ENCODE results near the gene MATR3.
"Not testable (repeated sequence)": the region's sequence is repeated elsewhere in the genome, so short reads cannot be mapped to it uniquely, and the experiment has no call there.

Gene MATR3

DNA sequence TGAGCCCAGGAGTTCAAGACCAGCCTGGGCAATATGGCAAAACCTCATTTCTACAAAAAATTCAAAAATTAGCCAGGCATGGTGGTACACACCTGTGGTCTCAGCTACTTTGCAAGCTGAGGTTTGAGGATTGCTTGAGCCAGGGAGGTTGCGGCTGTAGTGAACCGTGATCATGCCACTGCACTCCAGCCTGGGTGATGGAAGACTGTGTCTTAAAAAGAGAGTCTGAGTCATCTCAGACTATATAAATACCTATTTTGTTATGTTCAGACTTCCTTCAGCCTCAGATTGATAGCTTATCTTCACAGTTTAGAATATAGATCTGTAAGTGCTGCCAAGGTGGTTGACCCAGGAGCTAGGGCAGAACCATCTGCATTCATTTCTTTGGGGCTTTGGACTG is 46.5 kb downstream of the MATR3 start:
- DNase-seq (ENCODE audit: insufficient read length, low spot score) (no peak), FAIRE-seq (no peak)
- no peak for TF ChIP-seq POLR2A (IDR thresholded peaks at IDR 0.05; ENCODE audit: low read depth, low read length)

DNA sequence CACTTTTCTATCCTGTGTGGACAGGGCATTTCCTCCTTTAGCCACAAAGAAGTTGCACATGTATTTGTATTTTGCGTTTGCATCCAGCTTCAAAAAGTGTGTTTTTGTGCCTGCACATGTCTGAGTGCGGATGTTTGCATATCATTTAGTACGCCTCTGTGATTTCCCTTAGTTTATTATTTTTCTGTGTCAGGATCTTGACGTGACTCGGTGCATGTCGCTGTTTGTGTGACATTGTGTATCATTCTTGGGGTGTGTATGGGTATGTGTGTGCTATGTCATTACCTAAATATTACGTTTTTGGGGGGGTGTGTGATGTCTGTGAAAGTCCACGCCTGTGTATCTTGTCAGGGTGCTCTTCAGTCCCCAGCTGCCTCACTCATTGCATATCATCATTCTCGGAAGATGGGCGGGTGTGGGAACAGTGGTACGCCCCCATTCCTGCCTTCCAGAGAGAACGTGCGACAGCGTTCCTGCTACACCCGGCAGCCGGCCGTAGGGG is 47.7 kb downstream of the MATR3 start:
- FAIRE-seq (no peak), DNase-seq (ENCODE audit: insufficient read length, low spot score) (no peak)
- no peak for TF ChIP-seq POLR2A (IDR thresholded peaks at IDR 0.05; ENCODE audit: low read depth, low read length)

DNA sequence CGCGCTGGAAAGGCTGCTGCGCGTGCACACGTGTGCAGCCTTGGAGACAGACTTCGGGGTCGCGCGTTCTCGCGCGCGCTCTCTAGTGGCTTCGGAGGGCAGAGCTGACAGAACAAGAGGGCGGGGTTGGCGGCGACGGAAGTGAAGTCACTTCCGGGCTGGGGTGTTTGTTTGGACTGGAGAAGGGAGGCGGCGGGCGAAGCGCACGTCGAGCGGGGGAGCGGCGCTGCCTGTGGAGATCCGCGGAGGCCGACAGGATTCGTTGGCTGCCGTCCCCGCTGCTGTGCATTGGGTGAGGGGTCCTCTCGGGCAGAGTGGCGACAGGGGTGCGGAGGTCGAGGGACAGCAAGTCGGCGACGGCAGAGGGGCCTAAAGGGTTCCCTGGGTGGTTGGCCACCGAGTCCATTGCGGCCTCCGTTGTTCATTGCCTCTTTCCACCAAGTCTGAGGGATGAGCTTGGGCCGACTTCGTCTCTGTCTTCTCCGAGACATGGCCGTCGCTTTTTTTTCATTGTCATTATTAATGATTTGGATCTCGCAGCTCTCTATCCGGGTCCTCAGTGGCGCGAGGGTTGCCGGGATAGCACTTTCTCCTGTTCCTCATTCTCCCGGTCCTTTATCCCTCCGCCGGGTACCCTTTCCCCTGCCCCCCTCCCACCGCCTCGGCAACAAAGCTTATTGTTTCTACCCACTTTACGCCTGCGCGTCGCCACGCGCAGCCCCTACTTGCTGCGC is 48.3 kb downstream of the MATR3 start, which contains the start of gene PAIP2:
Gene PAIP2, plus strand, starts transcription at position 166 of the 734 bp plus-strand sequence. CDS start 21,931 bp downstream, outside the sequence.
- TF ChIP-seq POLR2A (IDR thresholded peaks at IDR 0.05; ENCODE audit: low read depth, low read length) = peak; percentile 93
- FAIRE-seq = peak; percentile 78

DNA sequence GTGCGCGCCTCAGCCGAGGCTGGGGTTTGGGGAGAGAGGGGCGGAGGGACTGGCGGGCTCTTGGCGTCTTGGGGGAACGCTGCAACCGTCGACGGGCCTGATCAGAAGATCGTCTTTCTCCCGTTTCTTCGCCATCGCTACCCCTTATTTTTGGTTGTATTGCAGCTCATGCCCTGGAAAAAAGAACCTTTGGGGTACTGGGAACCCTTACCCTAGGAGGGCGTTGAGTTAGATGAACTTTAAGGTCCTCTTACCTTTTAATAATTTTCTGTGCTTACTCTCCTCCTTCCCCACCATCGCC is 48.8 kb downstream of the MATR3 start:
- TF ChIP-seq POLR2A (IDR thresholded peaks at IDR 0.05; ENCODE audit: low read depth, low read length) = peak; percentile 55
- DNase-seq (ENCODE audit: insufficient read length, low spot score) (no peak), FAIRE-seq (no peak)

More for the DNA sequence above, 48.3 kb downstream of the MATR3 start, which contains the start of gene PAIP2:
- DNase-seq (ENCODE audit: insufficient read length, low spot score) = peak; percentile 88

GRCh38 chr5:139343476-139343875 is 49.9 kb downstream of the MATR3 start:
- DNase-seq (ENCODE audit: insufficient read length, low spot score) = no peak
- no peak for FAIRE-seq
- no peak for TF ChIP-seq POLR2A (IDR thresholded peaks at IDR 0.05; ENCODE audit: low read depth, low read length)

- DNase-seq (ENCODE audit: insufficient read length, low spot score) (no peak), FAIRE-seq (no peak)
- TF ChIP-seq POLR2A (IDR thresholded peaks at IDR 0.05; ENCODE audit: low read depth, low read length) = no peak
Observed at GRCh38 chr5:139344177-139344576, 50.6 kb downstream of the MATR3 start.

GRCh38 chr5:139345442-139345841 is 51.9 kb downstream of the MATR3 start:
- not testable (repeated sequence) for DNase-seq (ENCODE audit: insufficient read length, low spot score); FAIRE-seq

GRCh38 chr5:139347863-139348262 is 54.3 kb downstream of the MATR3 start:
- DNase-seq (ENCODE audit: insufficient read length, low spot score) = not testable (repeated sequence)

GRCh38 chr5:139354186-139354585 is 60.6 kb downstream of the MATR3 start:
- DNase-seq (ENCODE audit: insufficient read length, low spot score) = no peak
- no peak for TF ChIP-seq POLR2A (IDR thresholded peaks at IDR 0.05; ENCODE audit: low read depth, low read length)
- FAIRE-seq = no peak

More at GRCh38 chr5:139347863-139348262, 54.3 kb downstream of the MATR3 start:
- not testable (repeated sequence) for FAIRE-seq

- DNase-seq (ENCODE audit: insufficient read length, low spot score); FAIRE-seq: not testable (repeated sequence)
Observed at GRCh38 chr5:139355900-139356299, 62.4 kb downstream of the MATR3 start.

GRCh38 chr5:139358064-139358463 is 64.5 kb downstream of the MATR3 start:
- no peak for FAIRE-seq
- DNase-seq (ENCODE audit: insufficient read length, low spot score) = no peak
- no peak for TF ChIP-seq POLR2A (IDR thresholded peaks at IDR 0.05; ENCODE audit: low read depth, low read length)

- TF ChIP-seq POLR2A (IDR thresholded peaks at IDR 0.05; ENCODE audit: low read depth, low read length) = no peak
- FAIRE-seq (no peak), DNase-seq (ENCODE audit: insufficient read length, low spot score) (no peak)
Observed at GRCh38 chr5:139360384-139360783, 66.8 kb downstream of the MATR3 start.

DNA sequence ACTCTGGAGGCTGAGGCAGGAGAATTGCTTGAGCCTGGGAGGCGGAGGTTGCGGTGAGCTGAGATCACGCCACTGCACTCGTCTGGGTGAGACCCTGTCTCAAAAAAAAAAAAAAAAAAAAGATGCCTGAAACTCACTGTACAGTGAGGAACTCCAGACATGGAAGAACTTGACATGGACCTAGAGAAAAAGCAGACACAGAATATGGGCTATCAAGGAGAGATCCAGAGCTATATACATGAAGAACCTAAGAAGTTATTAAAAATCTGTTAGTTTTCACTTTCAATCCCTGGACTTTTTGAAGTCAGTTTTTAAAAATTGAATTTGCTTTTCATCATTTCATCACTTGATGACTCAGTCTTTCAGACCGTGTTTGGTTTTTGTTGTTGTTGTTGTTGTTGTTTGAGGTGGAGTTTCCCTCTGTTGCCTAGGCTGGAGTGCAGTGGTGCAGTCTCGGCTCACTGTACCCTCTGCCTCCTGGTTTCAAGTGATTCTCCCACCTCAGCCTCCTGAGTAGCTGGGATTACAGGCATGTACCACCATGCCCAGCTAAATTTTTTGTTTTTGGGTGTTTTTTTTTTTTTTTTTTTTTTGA is 68.4 kb downstream of the MATR3 start:
- no peak for FAIRE-seq
- no peak for TF ChIP-seq POLR2A (IDR thresholded peaks at IDR 0.05; ENCODE audit: low read depth, low read length)
- DNase-seq (ENCODE audit: insufficient read length, low spot score) = no peak

GRCh38 chr5:139363937-139364336 is 70.4 kb downstream of the MATR3 start:
- DNase-seq (ENCODE audit: insufficient read length, low spot score) (no peak), FAIRE-seq (no peak)
- no peak for TF ChIP-seq POLR2A (IDR thresholded peaks at IDR 0.05; ENCODE audit: low read depth, low read length)

DNA sequence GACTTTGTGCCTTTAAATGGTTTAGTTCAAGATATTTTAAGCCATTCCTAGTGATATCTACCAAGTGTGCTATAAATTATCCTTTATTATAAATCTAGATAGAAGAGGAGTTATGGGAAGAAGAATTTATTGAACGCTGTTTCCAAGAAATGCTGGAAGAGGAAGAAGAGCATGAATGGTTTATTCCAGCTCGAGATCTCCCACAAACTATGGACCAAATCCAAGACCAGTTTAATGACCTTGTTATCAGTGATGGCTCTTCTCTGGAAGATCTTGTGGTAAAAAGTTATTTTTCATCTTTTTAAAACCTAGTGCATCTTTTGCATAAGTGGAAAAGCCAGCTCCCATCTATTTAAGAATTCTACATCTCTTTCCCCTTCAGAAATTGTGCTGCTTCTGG is 70.9 kb downstream of the MATR3 start:
- no peak for TF ChIP-seq POLR2A (IDR thresholded peaks at IDR 0.05; ENCODE audit: low read depth, low read length)
- FAIRE-seq = no peak
- no peak for DNase-seq (ENCODE audit: insufficient read length, low spot score)

All from H54 (cell line).